Smooth muscle cell (in vitro differentiated cells): Measurements from ENCODE around the gene NDUFS6. TPM values are rescaled to one million over a fixed set of nuclear protein-coding genes. Genes with fewer than 3 reads are reported as not detected.
"Not testable (repeated sequence)": the region's sequence is repeated elsewhere in the genome, so short reads cannot be mapped to it uniquely, and the experiment has no call there.

Source experiments
- DNase-seq: peaks from one replicate; lab custom pipeline; 2025; ENCODE audit not compliant: unreplicated experiment; lab: John Stamatoyannopoulos, UW
- H2AFZ ChIP-seq: fragments of 200-600 bp; sonication (generic); 2 replicates; pipeline ENCODE4 v1.6.0; 2016; ENCODE audit warnings: antibody characterized with exemption, low read depth, mild to moderate bottlenecking
- H3F3A ChIP-seq: fragments of 200-600 bp; sonication (generic); 2 replicates; pipeline ENCODE4 v1.6.0; 2017; ENCODE audit warnings: antibody characterized with exemption, low read depth
- H3K27ac ChIP-seq: fragments of 200-600 bp; sonication (generic); 2 replicates; pipeline ENCODE4 v1.5.1; 2016; ENCODE audit warnings: low read depth, mild to moderate bottlenecking
- H3K27me3 ChIP-seq: fragments of 200-600 bp; sonication (generic); 2 replicates; pipeline ENCODE4 v1.6.1; 2016; ENCODE audit warnings: low read depth, mild to moderate bottlenecking
- H3K36me3 ChIP-seq: fragments of 200-600 bp; sonication (generic); 2 replicates; pipeline ENCODE4 v1.5.1; 2016; ENCODE audit warnings: low read depth
- H3K4me1 ChIP-seq: fragments of 200-600 bp; sonication (generic); 2 replicates; pipeline ENCODE4 v1.5.1; 2016; ENCODE audit warnings: low read depth
- H3K4me2 ChIP-seq: fragments of 200-600 bp; sonication (generic); 2 replicates; pipeline ENCODE4 v1.6.0; 2016; ENCODE audit warnings: mild to moderate bottlenecking
- H3K4me3 ChIP-seq: fragments of 200-600 bp; sonication (generic); 2 replicates; pipeline ENCODE4 v1.5.1; 2016; ENCODE audit warnings: mild to moderate bottlenecking
- H3K79me2 ChIP-seq: fragments of 200-600 bp; sonication (generic); 2 replicates; pipeline ENCODE4 v1.6.0; 2016; ENCODE audit warnings: low read depth, mild to moderate bottlenecking
- H3K9ac ChIP-seq: fragments of 200-600 bp; sonication (generic); 2 replicates; pipeline ENCODE4 v1.6.0; 2016; ENCODE audit warnings: low read depth
- H3K9me3 ChIP-seq: fragments of 200-600 bp; sonication (generic); replicated peaks from 2 replicates; pipeline ENCODE4 v1.5.1; 2016; ENCODE audit warnings: low read depth
- H4K20me1 ChIP-seq: fragments of 200-600 bp; sonication (generic); 2 replicates; pipeline ENCODE4 v1.6.0; 2016; ENCODE audit warnings: low read depth
- WGBS: methylation state at CpG from one replicate; pipeline ENCODE4 v1.1.7; 2016; ENCODE audit warnings: low lambda C conversion rate; 5-methylcytosine and 5-hydroxymethylcytosine counted together
- polyA plus RNA-seq: library from polyadenylated mRNA; unstranded; fragments of >200 nt; fragmentation: Nextera tagmentation; extraction: Ambion mirVana; gene quantifications from 2 replicates; pipeline ENCODE4 v1.2.1, GENCODE V29; 2016
- total RNA-seq: library from RNA; depleted of rRNA; stranded (reverse); fragments of >200 nt; gene quantifications from 2 replicates; pipeline ENCODE4 v1.2.3, GENCODE V29; 2014
- TF ChIP-seq, protein P1 (sequence below): fragments of 200-600 bp; sonication (generic); IDR thresholded peaks from 2 replicates; pipeline ENCODE4 v1.5.1; 2017; ENCODE audit warnings: borderline replicate concordance, mild to moderate bottlenecking, antibody characterized with exemption; ENCODE audit not compliant: insufficient read depth, poor library complexity, severe bottlenecking

NDUFS6 gene
- total and polyA plus RNA-seq, 2 experiments from 2014 or later, result 50.8 to 146 TPM

DNA sequence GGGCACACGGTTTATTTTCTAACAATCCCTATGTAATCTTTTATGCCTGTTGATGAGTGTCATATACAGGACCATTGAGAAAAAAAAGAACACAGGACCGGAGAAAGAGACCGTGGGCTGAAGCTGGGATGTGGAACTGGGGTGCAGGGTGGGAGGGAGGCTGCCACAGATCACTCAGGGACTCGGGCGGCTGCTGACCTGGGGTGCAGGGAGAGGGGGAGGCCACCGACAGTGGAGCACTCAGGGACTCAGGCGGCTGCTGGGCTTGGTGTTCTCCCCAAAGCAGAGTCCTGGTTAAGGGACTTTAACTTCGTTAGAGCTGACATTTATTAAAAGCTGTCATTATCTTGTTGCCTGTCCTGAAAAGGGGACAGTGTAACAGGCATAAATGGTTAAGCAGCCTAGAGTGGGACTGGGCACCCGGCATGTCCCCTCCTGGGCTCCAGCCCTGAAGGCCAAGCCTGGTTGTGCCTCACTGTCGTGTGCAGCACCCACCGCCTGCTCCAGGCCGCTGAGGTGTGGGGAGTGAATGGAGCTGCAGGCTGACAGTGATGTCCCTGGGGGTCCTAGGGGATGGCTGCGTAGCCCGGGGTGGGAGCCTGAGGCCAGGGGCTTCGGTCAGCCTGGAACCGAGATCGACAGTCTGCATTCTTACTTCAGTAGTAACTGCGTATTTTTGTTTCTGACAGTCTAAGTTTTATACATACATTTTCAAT, 14.0 kb downstream of the NDUFS6 start:
- Histone ChIP-seq H3K4me1 (no peaks in the 10 kb centered on the region), H3K27me3 (no peaks in the 10 kb centered on the region), H3K9me3 (no peaks in the 10 kb centered on the region), H3K4me2 (no peak overlapping the region), H3F3A (no peaks in the 10 kb centered on the region), H3K36me3 (peaks cover 14% of the 10 kb centered on the region), H3K79me2 (no peaks in the 10 kb centered on the region), H3K27ac (no peak overlapping the region), H3K4me3 (no peak overlapping the region), H3K9ac (no peak overlapping the region), H4K20me1 (no peaks in the 10 kb centered on the region), H2AFZ (no peak overlapping the region)
- 94% methylated on average over 18 of the region's 18 CpGs for WGBS
- DNase-seq, result no peak
- TF ChIP-seq, protein P1, sequence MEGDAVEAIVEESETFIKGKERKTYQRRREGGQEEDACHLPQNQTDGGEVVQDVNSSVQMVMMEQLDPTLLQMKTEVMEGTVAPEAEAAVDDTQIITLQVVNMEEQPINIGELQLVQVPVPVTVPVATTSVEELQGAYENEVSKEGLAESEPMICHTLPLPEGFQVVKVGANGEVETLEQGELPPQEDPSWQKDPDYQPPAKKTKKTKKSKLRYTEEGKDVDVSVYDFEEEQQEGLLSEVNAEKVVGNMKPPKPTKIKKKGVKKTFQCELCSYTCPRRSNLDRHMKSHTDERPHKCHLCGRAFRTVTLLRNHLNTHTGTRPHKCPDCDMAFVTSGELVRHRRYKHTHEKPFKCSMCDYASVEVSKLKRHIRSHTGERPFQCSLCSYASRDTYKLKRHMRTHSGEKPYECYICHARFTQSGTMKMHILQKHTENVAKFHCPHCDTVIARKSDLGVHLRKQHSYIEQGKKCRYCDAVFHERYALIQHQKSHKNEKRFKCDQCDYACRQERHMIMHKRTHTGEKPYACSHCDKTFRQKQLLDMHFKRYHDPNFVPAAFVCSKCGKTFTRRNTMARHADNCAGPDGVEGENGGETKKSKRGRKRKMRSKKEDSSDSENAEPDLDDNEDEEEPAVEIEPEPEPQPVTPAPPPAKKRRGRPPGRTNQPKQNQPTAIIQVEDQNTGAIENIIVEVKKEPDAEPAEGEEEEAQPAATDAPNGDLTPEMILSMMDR, result no peak

DNA sequence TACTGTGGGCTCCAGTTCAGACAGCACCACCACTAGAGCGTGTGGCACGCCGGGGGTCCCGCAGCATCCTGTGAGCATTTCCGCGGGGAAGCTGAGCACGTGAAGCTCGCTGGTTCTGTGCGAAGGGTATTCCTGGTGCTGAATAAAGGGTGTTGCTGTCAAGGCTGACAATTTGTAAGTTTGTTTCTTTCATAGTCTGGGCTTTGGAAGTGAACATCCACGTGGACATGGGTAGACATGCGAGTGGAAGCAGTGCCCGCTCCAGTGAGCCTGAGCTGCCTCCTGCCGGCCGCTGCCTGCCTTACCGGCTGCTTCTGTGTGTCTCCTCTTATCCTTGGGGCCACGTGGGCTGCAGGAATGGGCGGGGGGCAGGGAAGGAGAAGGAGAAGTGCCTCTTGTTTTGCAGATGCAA, 14.7 kb downstream of the NDUFS6 start:
- TF ChIP-seq, protein P1, result no peak

DNA sequence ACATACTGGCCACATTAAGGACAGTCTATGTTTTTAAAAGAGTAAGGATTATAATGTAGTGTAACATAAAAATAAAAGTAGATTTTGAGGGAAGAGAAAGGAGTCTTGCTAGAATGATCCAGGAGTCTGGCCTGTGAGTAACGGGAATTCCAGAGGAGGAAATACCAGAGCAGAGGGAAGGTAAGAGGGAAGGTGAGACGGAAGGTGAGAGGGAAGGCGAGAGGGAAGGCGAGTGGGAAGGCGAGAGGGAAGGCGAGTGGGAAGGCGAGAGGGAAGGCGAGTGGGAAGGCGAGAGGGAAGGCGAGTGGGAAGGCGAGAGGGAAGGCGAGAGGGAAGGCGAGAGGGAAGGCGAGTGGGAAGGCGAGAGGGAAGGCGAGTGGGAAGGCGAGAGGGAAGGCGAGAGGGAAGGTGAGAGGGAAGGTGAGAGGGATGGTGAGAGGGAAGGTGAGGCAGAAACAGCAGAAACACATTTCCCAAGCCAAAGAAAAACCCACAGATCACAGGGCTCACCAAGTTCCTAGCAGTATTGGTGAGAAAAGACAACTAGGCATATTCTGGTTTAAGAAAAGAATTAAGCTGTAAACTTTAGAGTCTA, 15.4 kb downstream of the NDUFS6 start:
- 96% methylated on average over 8 of the region's 18 CpGs for WGBS
- H3K79me2 ChIP-seq, H3K4me2 ChIP-seq, H3K27ac ChIP-seq, H3K27me3 ChIP-seq, H4K20me1 ChIP-seq, H3K9ac ChIP-seq, DNase-seq, H3K9me3 ChIP-seq, H3K4me1 ChIP-seq, H2AFZ ChIP-seq, H3K4me3 ChIP-seq, H3F3A ChIP-seq: not testable (repeated sequence)
- peaks cover 11% of the 10 kb centered on the region for H3K36me3 ChIP-seq

More for the DNA sequence above, 14.7 kb downstream of the NDUFS6 start:
- Histone ChIP-seq H3K4me3 (no peak overlapping the region), H3K27me3 (no peaks in the 10 kb centered on the region), H3F3A (no peaks in the 10 kb centered on the region), H3K9me3 (no peaks in the 10 kb centered on the region), H3K36me3 (peaks cover 14% of the 10 kb centered on the region), H2AFZ (no peak overlapping the region), H3K27ac (no peak overlapping the region), H4K20me1 (no peaks in the 10 kb centered on the region), H3K79me2 (no peaks in the 10 kb centered on the region), H3K9ac (no peak overlapping the region), H3K4me2 (no peak overlapping the region), H3K4me1 (no peaks in the 10 kb centered on the region)
- DNase-seq, result no peak
- WGBS, result 92% methylated on average over 17 of the region's 17 CpGs

DNA sequence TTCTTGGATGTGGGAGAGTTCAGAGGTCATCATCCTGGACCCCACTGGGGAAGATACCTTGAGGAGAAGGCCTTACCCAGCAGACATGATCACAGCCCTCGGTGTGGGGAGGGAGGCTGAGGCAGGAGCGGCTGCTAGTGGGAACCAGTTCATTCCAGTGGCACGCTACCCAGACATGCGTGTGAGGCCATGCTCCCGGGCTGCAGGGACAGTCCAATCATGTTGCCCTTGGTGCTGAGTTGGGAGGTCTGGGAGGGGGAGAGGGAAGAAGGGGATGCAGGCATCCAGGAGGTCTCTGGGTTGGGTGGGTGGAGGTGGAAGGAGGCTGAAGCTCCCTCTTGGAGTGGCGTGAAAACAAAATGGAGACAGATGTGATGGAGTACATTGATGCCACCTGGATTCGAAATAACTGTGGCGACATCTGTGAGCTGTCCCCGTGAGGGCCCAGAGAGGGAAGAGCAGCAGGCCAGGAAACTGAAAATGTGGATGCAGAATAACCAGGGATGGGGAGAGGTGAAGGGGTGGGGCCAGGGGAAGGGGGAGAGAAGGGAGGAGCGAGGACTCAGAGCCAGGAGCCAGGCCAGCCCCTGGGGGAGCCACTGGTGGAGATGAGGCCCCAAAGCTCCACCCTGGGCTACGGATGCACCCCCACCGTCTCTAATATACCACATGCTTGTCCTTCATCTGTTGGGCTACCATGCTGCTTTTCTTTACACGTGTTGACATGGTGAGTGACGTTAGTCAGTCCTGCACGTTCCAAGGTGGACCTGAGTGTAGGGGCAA, 16.2 kb downstream of the NDUFS6 start:
- H3K27ac ChIP-seq, result no peak overlapping the region
- H3K36me3 ChIP-seq, result peaks cover 6% of the 10 kb centered on the region
- no peaks in the 10 kb centered on the region for H3K27me3 ChIP-seq
- H4K20me1 ChIP-seq, result no peaks in the 10 kb centered on the region
- TF ChIP-seq, protein P1, result no peak
- no peak overlapping the region for H3K4me2 ChIP-seq
- no peak overlapping the region for H3K9ac ChIP-seq
- H3K79me2 ChIP-seq, result no peaks in the 10 kb centered on the region
- H3K4me1 ChIP-seq, result no peaks in the 10 kb centered on the region
- H3K4me3 ChIP-seq, result no peak overlapping the region
- no peaks in the 10 kb centered on the region for H3K9me3 ChIP-seq
- WGBS, result 88% methylated on average over 14 of the region's 15 CpGs
- no peak for DNase-seq
- no peaks in the 10 kb centered on the region for H3F3A ChIP-seq
- H2AFZ ChIP-seq, result no peak overlapping the region
